Hematopoietic multipotent progenitor cell treated with erythropoietin and hydrocortisone succinate and interleukin-3 and kit ligand, for 6 days (in vitro differentiated cells): ENCODE data around the gene GNE.
"Not testable (repeated sequence)": the region's sequence is repeated elsewhere in the genome, so short reads cannot be mapped to it uniquely, and the experiment has no call there.

ENCODE experiments used
- DNase-seq: peaks from one replicate; pipeline ENCODE4 v3.0.0-alpha.2; 2015

Gene GNE

DNA sequence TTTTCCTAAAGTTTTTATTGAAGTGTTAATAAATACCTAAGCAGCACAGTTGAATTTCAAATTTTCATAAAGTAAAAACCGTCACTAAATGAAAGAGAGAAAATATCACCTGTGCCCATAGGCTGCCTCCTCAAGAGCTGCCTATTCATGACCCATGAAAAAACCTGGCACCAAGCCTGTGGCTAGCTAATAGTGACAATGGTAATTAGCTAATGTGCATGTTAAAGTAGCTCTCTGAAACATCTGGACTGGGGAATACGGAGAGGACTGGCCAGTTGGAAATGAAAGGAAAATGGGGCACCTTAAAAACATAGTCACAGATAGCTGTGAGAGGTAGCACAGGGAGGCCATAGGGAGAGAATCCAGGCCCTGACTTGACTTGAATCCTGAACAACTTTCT, 5.4 kb upstream of the GNE start:
- DNase-seq: no peak

GRCh38 chr9:36258996-36259533, 817 bp upstream of the GNE start:
- no peak for DNase-seq

DNA sequence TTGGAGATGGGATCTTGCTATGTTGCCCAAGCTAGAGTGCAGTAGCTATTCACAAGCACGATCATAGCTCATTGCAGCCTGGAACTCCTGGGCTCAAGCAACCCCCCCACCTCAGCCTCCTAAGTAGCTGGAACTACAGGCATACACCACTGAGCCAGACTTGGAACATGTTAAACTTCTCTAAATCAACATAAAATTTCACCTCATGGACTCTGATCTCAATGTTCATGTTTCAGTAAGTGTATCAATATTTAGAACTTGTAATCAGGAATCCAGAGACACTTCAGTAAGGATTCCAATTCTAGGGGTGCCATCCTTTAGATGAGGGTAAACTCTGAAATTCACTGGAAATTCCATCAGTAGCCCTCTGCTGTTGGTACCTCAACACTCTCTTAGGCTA, 6.8 kb downstream of the GNE start:
- no peak for DNase-seq

DNA sequence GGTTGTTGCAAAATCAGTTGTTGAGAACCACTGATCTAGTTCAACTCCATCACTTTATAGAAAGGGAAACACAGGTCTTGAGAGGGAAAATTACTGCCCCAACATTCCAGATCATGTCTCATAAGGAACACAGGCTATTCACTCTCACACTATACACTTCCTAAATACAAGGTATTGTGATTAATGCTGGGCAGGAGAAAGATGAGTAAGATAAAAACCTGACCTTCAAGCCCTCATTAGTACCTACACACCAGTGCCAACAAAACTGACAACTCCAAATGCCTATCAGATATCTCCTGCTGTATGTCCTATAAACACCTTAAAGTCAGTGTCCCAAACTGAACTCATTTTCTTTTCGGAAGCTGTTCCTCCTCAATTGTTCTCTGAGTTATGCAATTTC, 8.2 kb downstream of the GNE start:
- no peak for DNase-seq

DNA sequence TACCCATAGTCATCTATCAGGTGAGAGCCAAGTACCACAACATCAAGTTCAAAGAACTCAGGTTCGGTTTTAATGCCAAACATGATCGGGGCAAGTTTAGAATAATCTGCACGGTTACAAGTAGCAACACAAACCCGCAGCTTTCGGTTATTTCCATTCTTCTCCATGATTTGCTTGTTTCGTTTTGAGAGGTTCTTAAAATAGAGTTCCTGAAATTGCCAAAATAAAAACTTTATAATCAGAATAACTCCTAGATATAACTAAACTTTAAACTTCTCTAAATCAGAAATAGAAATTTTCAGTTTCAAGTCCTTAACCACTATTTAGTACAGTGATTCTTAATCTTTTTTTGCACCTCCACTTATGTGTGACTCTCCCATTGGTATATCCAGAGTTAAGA, 9.1 kb downstream of the GNE start:
- no peak for DNase-seq

GRCh38 chr9:36248061-36248460, 10.2 kb downstream of the GNE start:
- DNase-seq: peak; percentile 83

- DNase-seq: peak; percentile 60
Observed at GRCh38 chr9:36247356-36247755, 10.9 kb downstream of the GNE start.

- DNase-seq: peak; percentile 31
Observed at GRCh38 chr9:36245906-36246305, 12.3 kb downstream of the GNE start.

GRCh38 chr9:36239675-36240074, 18.6 kb downstream of the GNE start:
- DNase-seq: not testable (repeated sequence)

GRCh38 chr9:36239205-36239604, 19.0 kb downstream of the GNE start:
- not testable (repeated sequence) for DNase-seq

GRCh38 chr9:36237230-36237629, 21.0 kb downstream of the GNE start:
- no peak for DNase-seq

DNA sequence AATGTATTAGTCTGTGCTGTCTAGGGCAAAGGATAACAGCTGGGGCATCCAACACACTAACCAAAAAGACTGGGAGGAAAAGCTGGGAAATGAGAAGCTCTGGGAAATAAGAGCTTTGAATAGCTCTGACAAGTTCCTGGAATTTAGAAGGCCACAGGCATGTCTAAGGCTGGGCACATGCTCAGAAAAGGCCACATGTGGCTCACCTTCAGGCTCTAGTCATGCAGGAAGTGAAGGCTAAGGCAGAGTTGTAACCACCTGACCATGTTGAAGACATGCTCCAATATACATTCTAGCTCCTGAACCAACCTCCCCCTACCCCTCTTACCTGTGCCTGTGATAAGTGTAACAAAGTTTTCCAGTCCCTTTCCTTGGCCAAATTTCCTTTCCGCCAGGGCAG, 35.8 kb downstream of the GNE start:
- DNase-seq: no peak

- DNase-seq: no peak
Observed at GRCh38 chr9:36221667-36222066, 36.6 kb downstream of the GNE start.

- peak; percentile 85 for DNase-seq
Observed at GRCh38 chr9:36218411-36218901, 39.8 kb downstream of the GNE start.

DNA sequence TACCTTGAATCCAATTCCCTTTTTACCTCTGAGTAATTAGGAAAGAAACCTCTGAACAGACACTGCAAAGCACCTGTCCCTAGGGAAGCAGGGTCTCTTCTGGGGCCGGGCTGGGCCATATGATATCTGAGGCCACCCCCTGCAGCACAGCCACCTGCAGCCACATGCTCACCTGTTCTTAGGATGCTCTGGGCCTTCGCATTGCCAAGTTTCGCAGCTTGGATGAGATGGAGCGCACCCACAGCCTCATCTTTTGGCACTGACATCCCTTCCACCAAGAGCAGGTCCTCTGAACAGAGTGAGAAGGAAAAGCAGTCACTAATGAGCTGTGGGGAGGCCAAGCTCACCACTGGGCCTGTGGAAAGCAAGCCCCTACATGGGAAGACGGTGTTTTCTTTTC, 40.2 kb downstream of the GNE start:
- DNase-seq: no peak

- DNase-seq: no peak
Observed at GRCh38 chr9:36217256-36217968, 40.8 kb downstream of the GNE start.

- DNase-seq: peak; percentile 1
Observed at GRCh38 chr9:36214571-36214970, 43.7 kb downstream of the GNE start.

DNA sequence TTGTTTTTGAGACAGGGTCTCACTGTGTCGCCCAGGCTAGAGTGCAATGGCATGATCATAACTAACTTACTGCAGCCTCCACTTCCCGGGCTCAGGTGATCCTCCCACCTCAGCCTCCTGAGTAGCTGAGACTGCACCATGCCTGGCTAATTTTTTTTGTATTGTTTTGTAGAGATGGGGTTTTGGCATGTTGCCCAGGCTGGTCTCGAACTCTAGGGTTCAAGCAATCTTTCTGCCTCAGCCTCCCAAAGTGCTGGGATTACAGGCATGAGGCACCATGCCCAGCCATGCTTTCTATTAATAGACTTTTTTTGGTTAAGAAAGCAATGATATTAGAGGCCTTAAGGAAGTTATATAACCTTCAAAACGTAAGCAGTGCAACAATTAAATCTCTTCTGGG, 44.3 kb downstream of the GNE start:
- peak; percentile 22 for DNase-seq

GRCh38 chr9:36213387-36213786, 44.9 kb downstream of the GNE start:
- DNase-seq: no peak

DNA sequence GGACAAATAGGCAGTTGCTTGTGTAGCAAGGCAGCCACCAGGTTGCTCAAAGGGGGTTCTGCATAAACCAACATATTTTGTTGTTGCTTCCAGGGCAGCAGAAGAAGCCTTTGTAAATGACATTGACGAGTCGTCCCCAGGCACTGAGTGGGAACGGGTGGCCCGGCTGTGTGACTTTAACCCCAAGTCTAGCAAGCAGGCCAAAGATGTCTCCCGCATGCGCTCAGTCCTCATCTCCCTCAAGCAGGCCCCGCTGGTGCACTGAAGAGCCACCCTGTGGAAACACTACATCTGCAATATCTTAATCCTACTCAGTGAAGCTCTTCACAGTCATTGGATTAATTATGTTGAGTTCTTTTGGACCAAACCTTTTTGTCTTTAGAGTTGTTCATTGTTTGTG, 46.7 kb downstream of the GNE start:
- DNase-seq: no peak

DNA sequence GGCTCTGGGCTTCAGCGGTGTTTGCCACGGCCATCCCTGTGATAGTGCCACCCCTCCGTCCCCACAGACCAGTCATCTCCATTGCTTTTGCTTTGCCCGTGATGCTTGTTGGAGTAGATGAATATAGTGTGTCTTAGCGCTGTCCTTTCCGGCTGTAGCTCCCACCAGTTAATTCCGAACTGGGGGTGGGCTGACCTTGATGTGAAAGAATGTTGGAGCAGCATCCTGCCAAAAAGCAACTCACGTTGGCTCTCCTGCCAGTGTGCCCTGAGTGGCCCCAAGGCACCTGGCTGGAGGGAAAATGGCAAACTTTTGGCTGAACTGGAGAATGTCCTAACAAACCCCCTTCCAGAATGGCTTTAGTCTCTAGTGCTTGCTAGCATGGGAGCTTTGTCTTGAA, 47.5 kb downstream of the GNE start:
- DNase-seq: no peak

- no peak for DNase-seq
Observed at GRCh38 chr9:36208521-36209253, 49.6 kb downstream of the GNE start.

- peak; percentile 34 for DNase-seq
Observed at GRCh38 chr9:36207546-36208012, 50.7 kb downstream of the GNE start.

DNA sequence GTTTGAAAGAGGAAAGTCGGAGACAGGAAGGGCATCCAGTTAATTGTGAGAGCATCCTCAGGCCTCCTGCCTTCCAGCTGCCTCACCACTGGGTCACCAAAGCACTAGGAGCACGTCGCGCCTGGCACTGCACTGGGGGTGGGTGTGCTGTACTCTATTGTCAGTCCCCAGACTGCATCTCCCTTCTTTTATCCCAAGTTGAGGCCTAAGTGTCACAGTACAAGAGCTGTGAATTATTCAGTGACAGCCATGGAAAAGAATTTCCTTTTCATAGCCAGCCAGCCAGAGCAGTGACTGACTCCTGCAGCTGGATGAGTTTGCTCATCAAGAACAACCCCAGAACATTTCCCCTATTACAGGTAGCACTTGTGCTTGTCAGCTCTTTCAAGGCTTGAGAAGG, 51.2 kb downstream of the GNE start:
- DNase-seq: no peak
